SK-N-DZ (cell line): Measurements from ENCODE around the gene PALD1.
"Not testable (repeated sequence)": the region's sequence is repeated elsewhere in the genome, so short reads cannot be mapped to it uniquely, and the experiment has no call there.

ENCODE experiments used
- DNase-seq: peaks from one replicate; pipeline ENCODE4 v3.0.0-alpha.2; 2015; ENCODE audit warnings: low spot score

The PALD1 gene

GRCh38 chr10:70481831-70482530 lies 3.4 kb downstream of the PALD1 start:
- no peak for DNase-seq

- DNase-seq = no peak
Measured at GRCh38 chr10:70482982-70483760, 4.6 kb downstream of the PALD1 start.

- DNase-seq = not testable (repeated sequence)
Measured at GRCh38 chr10:70483872-70484271, 5.3 kb downstream of the PALD1 start.

- DNase-seq = no peak
Measured at GRCh38 chr10:70487824-70488223, 9.3 kb downstream of the PALD1 start.

GRCh38 chr10:70490142-70490541 lies 11.6 kb downstream of the PALD1 start:
- no peak for DNase-seq

DNA sequence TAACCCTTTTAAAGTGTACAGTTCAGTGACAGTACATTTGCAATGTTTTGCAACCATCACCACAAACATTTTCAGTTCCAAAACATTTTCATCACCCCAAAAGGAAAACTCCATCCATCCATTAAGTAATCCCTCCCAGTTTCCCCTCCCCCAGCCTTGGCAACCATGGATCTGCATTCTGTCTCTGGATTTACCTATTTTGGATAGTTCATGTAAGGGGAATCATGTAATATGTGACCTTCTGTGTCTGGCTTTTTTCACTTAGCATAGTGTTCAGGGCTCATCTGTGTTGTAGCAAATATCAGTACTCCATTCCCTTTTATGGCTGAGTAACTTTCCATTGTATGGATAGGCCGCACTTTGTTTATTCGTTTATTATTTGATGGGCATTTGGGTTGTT lies 13.0 kb downstream of the PALD1 start:
- DNase-seq = no peak

- no peak for DNase-seq
Measured at GRCh38 chr10:70492786-70493659, 14.5 kb downstream of the PALD1 start.

DNA sequence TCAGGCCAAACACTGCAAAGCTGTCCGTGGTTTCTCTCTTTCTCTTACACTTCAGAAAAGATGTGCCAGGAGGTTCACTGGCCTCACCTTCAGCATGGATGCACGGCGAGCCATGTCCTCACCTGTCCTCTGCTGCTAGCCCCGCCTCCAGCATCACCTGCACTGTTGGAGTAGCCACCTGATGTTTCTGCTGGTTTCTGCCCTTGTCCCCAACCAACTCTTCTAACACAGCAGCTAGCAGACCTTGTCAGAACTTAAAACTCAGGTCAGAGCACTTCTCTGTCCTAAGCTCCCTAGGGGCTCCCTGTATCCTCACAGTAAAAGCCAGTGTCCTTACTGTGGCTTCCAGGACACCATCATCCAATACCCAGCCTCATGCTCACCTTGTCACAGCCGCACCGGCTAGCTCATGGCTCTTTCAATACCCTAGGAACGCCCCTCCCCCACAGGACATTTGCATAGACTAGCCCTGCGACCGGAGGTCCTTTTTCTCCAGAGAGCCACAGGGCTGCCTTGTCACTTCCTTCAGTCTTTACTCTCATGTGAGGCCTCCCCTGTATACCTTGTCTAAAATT lies 15.2 kb downstream of the PALD1 start:
- DNase-seq = no peak

GRCh38 chr10:70494536-70494935 lies 16.0 kb downstream of the PALD1 start:
- DNase-seq = no peak

DNA sequence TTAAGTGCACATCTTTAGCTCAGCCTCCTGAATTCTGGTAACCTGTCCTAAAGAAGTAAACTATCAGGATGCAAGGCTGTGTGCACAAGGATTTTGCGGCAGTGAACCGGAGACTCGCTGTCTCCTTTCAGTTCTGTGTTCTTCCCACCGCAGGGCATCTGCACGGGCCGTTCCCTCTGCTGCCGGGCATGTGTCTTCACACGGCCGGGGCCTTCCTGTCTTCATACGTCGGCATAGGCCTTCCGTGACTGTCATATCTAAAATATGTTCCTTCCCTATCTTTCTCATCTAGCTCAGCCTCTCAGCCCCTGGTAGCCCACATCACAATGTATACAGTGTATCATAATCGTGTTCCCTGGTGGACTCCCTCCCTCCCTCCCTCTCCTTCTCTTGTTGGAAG lies 16.4 kb downstream of the PALD1 start:
- no peak for DNase-seq

DNA sequence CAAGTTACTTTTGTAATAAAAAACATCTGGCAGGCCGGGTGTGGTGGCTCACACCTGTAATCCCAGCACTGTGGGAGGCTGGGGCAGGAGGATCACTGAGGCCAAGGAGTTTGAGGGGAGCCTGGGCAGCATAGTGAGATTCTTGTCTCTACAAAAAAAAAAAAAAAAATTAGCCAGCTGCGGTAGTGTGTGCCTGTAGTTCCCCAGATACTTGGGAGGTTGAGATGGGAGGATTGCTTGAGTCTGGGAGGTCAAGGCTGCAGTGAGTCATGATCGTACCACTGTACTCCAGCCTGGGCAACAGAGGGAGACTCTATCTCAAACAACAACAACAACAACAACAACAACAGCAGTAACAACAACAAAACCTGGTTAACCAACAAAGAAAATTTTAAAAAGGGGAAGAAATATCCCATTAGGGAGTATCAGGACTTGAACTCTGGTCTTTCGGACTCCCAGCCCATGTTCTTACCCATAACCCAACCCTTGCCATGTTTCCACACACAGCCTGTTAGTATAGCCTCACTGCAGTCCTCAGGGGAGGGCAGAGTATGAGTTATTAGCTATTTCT lies 17.2 kb downstream of the PALD1 start:
- no peak for DNase-seq

- DNase-seq = no peak
Measured at GRCh38 chr10:70496341-70497119, 18.0 kb downstream of the PALD1 start.

DNA sequence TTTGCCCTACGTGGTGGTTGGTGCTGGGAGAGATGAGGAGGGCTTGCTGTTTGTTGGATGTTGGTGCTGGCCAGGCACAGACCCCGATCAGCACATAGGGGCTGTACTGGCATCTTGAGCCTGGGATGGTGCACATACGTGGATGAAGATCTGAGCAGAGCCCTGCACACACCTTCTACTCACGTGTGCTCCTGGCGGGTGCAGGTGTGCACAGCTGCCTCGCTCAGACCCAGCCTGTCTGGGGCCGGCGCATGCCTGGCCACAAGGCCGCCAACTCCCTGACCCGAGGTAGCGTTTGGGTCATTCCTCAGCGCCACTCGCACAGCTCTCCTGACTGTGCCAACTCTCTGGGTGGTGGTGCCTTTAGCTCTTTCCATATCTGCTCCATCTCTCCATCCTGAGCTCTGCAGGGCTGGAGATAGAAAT lies 18.6 kb downstream of the PALD1 start:
- DNase-seq = no peak

GRCh38 chr10:70498970-70499835 lies 20.6 kb downstream of the PALD1 start:
- no peak for DNase-seq

DNA sequence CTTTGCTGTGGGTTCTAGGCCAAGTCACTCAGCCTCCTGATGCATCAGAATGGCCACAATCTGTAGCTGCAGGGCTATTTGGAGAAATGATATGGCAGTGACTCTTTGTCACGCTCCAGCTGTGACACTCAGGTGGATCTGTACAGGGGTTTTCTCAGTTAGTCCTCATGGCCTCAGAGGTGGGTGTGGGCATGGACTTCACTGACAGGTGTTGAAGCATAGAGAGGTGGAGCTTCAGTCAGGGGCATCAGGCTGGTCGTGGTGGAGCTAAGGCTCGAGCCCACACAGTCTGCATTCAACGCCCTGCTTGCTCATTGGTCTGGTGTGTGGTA lies 21.2 kb downstream of the PALD1 start:
- no peak for DNase-seq

DNA sequence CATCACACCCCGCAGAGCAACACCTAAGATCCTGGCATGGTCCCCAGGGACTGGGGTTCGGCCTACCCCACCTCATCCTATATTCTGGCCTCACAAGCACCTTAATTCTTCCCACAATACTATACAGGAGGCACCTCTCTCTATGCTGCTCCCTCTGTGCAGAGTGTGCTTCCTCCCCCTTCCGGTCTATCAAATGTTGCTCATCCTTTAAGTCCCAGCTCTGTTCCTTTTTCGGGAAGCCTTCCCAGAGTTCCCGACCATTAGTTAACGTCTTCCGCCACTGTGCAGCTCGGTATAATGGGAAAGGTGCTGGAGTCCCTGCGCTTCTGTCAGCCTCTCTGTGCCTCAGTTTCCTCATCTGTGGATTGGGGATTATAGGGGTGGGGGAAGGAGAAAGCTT lies 21.8 kb downstream of the PALD1 start:
- DNase-seq = no peak

DNA sequence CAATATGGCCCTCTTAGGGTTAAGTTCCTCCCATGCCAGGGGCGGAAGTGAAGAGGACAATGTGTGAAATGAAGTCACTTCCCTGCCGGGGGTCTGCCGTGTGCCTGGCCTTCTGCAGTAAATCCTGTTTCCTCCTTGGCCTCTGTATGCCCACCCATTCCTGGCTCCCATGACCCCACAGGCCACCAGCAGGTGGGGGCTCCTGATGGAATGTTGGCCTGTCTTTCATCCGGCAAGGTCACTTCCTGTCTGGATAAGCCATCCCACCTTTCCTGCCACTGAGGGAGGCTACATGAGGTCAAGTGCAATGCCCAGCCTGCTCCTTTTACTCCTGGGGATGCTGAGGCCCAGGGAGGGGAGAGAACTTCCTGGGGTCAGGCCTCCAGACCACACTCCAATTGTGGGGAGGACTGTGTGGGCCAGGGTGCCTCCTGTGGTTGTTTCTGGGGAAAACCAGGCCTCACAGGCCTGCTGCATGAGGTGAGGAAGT lies 22.3 kb downstream of the PALD1 start:
- DNase-seq = no peak

DNA sequence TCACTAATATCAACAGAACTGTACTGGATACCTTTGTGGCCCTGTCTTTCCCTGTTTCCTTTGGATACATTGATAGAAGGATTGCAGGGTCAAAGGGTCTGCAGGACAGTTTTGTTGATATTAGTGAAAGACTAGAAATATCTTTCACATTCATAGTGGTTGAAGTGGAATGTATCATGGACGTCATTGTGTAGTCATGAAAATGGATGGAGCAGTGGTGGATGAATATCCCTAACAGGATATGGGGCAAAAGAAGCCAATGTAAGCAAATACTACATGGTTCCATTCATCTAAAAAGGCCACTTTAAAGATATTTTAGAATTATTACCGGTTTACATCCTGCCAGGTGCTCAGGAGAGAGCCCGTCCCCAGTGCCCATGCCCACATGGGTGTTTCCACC lies 23.8 kb downstream of the PALD1 start:
- no peak for DNase-seq

DNA sequence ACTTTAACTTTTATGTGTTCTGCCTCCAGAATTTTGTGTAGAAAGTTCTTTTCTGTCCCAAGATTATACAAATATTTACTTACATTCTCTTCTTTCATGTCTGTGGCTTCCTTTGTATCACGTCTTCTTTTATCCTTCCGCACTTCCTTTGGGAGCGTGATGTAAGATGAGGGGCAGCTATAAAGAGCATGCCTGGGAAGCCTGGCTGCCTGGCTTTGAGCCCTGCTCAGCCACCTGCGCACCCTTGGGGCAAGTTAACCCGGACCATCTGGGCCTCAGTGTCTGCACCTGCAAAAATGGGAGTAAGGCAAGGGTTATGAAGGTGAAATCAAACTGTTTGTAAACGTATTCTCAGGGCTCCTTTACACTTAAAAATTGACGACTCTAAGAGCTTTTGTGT lies 25.2 kb downstream of the PALD1 start:
- DNase-seq = no peak
